GM19455 (cell line): ENCODE measurements around the gene CDC123.
"Not testable (repeated sequence)": the region's sequence is repeated elsewhere in the genome, so short reads cannot be mapped to it uniquely, and the experiment has no call there.

Experiments
- ATAC-seq: cut with Tn5 transposase; IDR thresholded peaks from one replicate; pipeline ENCODE4 v1.9.1; 2021; ENCODE audit not compliant: unreplicated experiment

CDC123 gene, protein sequence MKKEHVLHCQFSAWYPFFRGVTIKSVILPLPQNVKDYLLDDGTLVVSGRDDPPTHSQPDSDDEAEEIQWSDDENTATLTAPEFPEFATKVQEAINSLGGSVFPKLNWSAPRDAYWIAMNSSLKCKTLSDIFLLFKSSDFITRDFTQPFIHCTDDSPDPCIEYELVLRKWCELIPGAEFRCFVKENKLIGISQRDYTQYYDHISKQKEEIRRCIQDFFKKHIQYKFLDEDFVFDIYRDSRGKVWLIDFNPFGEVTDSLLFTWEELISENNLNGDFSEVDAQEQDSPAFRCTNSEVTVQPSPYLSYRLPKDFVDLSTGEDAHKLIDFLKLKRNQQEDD

DNA sequence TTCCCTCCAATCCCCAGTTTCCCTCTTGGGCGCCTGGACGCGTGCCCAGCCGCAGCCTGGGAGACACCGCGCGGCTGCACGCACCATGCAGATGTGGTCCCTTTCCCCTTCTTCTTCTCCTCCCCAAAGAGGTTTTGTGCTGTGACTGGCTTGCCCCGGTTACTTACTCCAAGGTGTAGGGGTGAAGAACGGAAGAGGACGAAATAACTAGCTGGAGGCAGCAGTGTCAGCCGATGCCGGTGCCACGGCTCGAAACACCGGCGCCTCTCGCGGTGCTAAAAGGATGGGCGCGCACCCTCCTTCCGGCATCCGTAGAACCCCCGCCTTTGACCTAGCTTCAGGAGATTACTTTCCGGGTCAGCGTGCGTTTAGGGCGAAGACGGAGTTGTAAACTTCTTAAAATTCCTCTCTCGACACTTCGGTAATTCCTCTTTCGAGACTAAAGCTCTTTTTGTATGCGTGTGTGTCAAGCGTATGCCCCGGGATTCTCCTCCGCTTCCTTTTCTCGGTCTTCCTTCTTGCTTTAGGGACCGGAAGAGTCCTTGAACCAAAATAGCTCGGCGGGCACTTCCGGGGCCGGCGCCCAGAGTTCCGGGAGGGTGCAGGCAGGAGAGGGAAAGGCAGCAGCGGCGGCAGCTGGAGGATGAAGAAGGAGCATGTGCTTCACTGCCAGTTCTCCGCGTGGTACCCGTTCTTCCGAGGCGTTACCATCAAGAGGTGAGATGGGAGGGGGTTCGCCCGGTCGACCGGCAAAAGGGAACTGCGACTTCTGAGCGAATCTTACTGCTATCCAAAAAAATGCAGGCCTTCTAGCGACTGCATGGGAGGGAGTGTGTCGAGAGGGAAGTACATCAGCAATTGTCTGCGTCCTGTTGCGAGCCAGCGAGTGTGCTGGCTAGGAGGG lies at the start of gene CDC123, which contains the start of gene NUDT5:
Gene CDC123 (plus strand): TSS at position 586 of the 904 bp plus-strand sequence. CDS start 58 bp downstream, at position 644.
Gene NUDT5 (minus strand): TSS at position 289 of the 904 bp plus-strand sequence. CDS start 9,600 bp downstream, outside the sequence.
- peak; percentile 85 for ATAC-seq

DNA sequence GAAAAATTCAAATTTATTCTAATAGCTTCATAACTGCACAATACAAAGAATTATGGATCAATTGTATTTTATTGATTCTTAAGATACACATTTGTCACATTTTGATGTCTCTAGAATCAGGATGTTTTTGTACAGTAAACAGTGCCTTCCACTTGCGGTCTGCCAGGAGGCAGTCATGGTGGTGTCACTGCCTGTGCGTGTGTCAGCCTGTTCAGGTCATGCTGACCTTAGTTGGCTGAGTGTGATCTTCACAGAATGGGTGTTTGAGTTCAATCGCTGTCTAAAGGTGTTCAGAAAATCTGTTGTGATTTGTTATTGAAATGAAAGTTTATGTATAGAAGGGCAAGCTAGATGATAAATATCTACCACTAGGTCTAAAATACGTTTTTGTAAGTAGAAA lies 45.8 kb upstream of the CDC123 start:
- no peak for ATAC-seq

DNA sequence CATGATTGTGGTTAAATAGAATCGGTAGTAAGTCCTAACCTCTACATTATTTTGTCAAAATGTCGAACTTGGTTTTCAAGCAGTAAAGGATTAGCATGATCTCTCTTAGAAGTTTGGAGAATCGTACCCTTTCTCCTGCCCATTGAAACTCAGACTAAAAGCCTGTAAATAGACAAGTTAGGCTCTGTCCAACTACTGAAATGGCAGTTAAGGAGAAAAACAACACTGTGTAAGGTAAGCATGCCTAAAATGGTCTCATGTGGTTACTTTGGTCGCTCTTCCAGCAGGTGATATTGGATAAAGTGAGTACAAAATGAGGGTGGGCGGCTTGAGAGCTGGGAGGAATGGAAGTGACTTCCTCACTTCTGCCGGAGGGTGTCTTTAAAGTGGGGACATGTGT lies 41.5 kb upstream of the CDC123 start:
- no peak for ATAC-seq

DNA sequence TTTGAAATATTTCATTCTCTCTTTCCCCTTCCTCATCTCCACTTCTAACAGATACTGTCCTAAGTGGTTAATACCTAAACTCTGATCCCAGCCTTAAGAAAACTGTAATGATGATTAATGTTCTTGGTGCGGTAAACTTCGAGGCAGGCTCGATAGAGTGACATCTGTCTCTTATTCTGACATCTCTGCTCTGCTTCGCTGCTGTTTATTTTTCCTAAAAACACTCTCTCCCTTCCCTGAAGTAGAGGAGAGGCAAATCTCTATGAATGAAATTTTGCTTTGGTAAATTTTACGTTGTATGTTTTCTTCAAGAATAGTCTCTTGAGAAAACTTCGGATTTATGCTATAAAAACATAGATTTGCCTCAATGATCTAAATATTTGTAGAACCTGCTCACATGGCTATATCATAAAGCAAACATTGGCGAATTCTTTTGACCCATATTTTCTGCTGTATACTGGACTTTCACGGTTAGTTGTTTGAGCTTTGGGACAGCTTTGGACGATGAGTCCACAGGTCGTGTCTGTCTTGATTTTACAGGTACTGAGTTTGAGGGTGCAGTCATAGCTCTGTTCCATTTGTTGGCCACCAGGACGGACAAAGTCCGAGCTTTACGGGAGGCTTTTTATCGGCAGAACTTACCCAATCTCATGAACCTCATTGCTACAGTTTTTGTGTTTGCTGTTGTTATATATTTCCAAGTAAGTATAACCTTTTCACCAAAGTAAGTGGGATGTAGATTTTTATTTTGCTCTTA lies 39.4 kb upstream of the CDC123 start:
- ATAC-seq = no peak

DNA sequence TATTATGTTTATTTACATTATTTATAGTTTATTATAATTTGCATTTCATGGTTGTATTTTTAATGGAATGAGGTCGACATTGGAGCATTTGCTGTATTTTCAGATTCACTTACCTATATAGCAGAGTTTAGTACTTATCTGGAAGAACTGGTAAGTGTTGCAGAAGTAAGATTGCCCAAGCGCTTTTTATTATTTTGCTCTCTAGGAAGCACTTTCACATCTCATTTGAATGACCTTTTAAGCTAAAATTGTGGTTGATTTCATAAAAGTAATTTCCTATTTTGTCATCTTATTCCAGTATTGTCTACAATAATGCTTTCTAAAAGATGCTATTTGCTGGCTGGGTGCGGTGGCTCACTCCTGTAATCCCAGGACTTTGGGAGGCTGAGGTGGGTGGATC lies 37.9 kb upstream of the CDC123 start:
- no peak for ATAC-seq

DNA sequence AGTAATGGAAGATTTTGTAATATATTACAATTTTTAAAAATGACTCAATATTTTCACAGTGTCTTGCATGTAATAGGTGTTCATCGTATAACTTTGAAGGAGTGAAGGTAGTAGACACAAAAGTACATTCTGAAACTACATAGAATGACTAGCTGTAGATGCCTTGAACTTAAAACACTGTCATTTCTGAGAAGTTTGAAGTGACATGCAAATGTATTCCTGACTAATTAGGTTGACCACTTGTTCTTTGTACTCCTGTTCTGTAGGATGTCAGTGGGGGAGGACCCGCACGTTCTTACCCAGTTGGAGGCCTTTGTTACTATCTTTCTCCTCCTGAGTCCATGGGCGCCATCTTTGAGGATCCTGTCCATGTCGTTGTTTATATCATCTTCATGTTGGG lies 35.3 kb upstream of the CDC123 start:
- ATAC-seq = no peak

DNA sequence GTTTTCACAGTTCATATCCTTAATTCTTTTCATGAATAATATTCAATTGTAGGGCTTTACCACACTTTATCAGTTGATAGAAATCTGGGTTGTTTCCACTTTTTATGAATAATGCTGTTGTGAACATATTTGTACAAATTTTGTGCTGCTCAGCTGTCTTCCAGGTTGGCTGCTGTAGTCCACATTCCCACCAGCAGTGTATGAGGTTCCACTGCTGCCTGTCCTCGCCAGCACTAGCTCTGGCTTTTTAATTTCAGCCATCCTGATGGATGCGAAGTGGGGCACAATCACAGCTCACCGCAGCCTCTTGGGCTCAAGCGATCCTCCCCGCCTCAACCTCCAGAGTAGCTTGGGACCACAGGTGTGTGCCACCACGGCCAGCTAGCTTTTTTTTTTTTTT lies 33.1 kb upstream of the CDC123 start:
- no peak for ATAC-seq

DNA sequence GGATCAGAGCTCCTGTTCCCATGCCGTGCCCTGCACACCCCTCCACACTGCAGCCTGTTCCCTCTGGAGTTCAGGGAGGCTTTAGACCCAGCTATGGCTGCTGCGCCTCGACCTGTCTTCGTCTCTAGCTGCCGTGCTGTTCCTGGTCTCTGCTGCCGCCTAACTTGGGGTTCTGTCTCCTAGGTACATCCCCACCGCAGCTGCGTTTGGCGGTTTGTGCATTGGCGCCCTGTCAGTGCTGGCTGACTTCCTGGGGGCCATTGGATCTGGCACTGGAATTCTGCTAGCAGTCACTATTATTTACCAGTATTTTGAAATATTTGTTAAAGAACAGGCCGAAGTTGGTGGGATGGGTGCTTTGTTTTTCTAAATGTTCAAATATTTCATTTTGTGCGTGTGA lies 31.9 kb upstream of the CDC123 start:
- no peak for ATAC-seq

DNA sequence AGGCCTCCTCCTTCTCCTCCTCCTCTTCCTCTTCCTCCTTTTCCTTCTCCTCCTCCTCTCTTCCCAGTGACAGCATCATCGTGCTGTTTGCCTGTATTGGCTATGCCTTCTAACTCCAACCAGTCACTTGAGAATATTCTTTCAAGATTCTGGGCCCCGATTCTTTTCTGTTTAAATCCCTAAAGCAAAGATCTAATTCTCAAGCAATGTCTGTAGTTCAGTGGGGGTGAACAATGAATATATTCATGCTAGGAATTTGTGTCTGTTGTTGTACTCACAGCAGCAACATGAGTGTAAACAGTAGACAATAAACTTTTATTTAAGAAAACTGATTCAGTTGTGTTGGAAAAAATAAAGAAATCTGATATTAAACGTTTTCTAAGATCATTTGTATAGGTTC lies 31.0 kb upstream of the CDC123 start:
- no peak for ATAC-seq

DNA sequence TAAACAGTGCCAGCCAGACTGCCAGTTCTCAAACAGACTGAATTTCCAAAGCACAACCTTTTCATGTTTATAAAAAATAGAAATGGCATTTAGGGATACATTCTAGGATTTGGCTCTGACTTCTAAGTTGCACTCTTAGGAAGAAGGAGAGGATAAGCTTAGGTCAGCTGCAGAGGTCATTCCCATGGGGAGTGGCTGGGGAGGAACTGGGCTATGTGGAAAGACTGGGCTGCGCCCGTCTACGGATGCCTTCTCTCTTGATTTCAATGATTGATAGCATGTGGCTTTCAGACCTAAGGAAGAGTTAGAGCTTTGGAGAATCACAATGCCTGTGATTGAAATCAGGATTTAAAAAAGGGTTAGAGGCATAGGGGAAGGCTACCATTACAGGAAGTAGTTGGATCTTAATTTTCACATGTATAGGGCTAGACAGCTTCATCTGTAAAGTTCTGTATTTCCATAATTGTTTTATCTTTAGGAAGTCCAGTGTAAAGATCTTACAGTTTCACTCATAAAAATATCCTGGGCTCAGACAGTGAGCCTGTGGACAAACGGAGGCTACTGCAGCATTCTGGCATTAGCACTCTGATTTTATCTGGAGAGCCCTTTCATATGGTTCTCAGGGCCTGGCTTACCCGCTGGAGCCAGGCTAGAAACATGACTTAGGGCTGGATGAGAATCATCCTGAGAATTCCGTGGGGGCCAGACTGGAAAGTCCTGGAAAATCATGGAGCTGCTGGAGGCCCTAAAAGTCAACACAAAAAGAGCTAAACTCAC lies 29.8 kb upstream of the CDC123 start:
- no peak for ATAC-seq

DNA sequence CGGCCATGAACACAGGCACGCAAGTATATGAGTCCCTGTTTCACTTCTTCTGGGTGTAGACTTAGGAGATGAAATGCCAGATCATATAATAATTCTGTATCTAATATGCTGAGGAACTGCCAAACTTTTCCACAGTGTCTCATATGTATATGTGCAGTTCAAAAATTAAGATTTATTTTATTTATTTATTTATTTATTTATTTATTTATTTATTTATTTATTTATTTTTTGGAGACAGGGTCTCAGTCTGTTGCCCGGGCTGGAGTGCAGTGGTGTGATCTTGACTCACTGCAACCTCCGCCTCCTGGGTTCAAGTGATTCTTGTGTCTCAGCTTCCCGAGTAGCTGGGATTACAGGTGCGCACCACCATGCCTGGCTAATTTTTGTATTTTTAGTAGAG lies 24.5 kb upstream of the CDC123 start:
- ATAC-seq = not testable (repeated sequence)

DNA sequence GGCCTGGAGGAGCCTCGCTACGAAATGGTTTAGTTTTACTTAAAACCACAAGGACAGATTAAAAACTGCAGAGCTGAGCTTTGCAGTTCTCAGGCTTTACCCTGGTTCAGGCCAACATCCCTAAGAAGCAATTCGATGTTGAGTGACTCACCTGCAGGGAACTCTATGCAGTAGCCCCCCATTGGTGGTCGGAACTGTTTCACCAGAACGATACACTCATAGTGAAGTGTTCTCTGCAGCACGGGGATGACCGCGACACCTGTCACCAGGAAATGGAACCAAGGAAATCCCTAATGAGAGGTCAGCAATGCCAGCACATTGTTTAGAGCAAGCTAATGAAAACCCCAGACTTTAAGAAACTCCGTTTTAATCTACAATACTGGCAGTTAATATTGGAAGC lies 18.3 kb upstream of the CDC123 start:
- no peak for ATAC-seq

DNA sequence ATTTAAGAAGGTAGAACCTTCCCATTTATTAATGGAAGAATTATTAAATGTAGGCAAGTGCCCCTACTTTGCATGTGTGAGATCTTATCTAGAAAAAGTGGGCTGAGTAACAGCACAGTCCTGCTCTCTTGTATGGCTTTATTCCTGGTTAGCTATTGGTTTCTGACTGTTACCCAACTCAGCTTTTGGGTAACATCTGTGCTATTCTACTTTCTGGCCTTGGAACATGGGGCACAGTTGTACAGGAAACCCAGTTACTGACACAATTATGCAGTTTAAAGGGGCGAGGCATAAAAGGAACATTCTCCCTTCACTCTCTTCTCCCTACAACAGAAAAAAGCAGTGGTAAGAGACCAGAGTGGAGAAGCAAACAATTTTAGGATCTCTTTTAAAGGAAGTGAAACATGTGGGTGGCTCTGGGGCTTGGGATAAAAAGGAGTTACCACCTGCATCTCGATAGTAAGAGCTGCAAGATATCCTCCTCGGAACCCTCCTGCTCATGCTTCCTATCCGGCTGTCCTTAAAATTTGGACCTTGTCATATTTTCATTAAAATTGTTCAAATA lies 16.3 kb upstream of the CDC123 start:
- no peak for ATAC-seq

DNA sequence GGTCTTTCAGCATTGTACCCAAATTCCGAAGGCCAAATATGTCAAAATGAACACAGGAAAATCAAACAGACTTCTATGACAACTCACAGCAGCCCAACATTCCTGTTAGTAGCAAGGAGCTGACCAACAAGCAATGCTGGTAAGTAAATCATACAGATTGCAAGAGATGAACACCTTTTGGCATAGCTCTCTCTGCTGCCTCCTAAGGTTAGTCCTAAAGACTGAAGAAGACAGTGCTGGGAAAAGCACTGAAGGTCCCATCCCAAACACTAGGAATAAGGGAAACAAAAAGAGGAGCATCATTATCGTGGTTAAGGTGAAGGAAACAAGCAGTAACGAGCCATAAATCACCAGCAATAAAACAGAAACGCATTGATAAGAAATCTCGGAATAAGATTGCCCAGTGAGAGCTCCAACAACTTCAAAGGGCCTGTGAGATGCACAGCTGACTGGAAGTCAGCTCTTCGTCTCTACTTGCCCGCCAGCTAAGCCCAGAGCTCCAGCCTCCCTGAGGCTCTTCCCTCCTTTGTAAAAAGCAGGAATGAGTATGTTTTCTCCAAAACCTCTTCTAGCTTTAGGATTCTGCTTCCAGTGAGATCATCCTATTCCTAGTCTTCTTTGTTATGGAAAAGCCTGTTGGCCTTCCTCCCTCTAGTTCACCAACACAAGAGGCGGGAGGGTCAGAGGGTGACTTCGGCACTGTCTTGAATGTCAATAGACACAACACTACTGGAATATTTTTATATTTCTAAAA lies 15.6 kb upstream of the CDC123 start:
- ATAC-seq = no peak

DNA sequence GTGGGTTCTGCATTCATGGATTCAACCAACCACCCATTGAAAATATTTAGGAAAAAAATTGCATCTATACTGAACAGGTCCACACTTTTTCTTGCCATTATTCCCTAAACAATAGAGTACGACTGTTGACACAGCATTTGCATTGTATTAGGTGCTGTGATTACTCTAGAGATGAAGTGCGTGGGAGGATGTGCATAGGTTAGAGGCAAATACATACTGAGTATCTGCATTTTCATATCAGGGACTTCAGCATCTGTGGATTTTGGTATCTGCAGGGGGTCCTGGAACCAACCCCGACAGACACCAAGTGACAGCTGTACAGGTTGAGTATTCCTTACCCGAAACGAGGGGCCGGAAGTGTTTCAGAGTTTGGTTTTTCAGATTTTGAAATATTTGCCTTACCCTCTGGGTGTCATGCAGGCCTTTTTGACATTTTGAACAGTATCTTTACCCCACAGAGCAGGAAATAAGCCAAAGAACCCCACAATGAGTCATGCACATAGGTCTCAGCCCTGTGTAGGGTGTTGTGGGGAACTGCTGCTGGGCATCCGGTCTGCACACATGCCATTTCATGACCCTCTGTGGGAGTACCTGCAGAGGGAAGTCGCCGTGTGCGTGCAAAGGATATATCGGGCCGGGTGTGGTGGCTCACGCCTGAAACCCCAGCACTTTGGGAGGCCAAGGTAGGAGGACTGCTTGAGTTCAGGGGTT lies 14.8 kb upstream of the CDC123 start:
- peak; percentile 94 for ATAC-seq

DNA sequence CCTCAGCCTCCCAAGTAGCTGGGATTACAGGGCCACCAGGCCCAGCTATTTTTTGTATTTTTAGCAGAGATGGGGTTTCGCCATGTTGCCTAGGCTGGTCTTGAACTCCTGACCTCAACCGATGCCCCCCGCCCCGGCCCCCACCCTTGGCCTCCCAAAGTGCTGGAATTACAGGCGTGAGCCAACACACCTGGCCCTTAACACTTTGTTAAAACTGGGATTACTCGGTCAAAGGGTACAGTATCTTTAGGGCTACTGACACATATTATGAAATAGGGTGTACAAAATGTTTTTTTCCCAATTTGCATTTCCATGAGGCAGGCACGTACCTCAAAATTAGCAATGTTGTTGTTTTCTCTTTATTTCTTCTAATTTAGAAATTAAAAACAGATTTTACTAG lies 11.8 kb upstream of the CDC123 start:
- no peak for ATAC-seq

DNA sequence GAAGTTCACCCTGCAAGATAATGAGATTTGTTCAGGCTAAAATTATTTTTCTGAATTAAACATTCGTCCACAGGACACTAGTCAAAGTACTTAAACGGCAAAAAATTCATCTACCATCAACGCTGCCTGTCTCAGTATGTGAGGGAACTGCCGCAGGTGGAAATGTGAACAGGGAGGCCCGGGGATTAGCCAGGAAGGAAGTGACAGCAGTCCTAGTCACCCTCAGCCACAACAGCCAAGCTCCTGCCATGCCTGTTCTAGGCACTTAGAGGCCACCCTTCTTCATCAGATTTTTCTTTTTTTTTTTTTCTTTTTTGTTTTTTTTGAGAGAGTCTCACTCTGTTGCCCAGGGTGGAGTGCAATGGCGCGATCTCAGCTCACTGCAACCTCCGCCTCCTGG lies 9.7 kb upstream of the CDC123 start:
- no peak for ATAC-seq

DNA sequence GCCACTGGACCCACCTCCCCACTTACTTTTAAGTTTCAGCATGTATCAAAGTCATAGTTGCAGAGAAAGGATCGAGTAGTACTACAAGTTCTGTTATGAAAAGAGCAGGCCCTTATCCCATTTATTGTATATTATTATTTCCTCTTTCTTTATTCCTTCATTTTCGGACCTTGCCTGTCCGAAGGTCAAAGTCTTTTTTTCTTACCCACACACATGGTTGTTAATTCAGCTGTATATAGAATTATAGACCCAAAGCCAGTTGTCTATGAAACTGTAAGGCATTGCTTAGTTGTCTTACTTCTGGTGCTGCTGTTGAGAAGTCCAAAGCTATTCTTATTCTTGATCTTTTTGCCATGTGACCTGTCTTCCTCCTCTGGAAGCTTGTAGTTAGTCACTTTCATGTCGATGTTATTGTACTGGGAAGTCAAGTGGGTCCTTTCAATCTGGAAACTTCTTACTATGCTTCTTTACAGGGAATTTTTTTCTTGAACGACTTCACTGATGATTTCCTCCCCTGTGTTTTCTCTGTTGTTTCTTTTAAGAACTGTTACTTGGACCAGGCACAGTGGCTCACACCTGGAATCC lies 8.6 kb upstream of the CDC123 start:
- ATAC-seq = no peak

DNA sequence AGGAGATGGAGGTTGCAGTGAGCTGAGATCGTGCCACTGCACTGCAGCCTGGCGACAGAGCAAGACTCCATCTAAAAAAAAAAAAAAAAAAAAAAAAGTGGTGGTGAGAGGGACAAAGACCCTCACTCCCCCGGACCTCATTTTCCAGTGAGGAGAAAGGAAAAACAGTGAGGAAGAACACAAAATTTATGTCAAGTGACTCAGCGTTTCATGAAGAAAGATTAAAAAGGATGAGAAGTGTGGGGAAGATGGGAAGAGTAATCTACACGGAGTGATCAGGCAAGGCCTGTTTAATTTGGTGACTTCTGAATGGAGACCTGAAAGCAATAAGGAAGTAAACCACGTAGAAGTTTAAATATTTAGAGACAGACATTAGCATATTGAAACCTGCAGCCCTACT lies 7.3 kb upstream of the CDC123 start:
- no peak for ATAC-seq
